DMS 273 (cell line): Measurements from ENCODE around the gene CLDN16.

Experiments
- DNase-seq: peaks from one replicate; lab custom pipeline; 2025; ENCODE audit not compliant: unreplicated experiment; lab: John Stamatoyannopoulos, UW

CLDN16 gene

GRCh38 chr3:190435618-190436017 is 47.7 kb downstream of the CLDN16 start:
- DNase-seq, result no peak

- DNase-seq, result no peak
Observed at GRCh38 chr3:190436331-190436730, 48.4 kb downstream of the CLDN16 start.

GRCh38 chr3:190442240-190442639 is 54.3 kb downstream of the CLDN16 start:
- no peak for DNase-seq

- DNase-seq, result no peak
Observed at GRCh38 chr3:190443257-190443656, 55.3 kb downstream of the CLDN16 start.

GRCh38 chr3:190444006-190444405 is 56.0 kb downstream of the CLDN16 start:
- no peak for DNase-seq

- no peak for DNase-seq
Observed at GRCh38 chr3:190444576-190445145, 56.7 kb downstream of the CLDN16 start.

GRCh38 chr3:190446573-190447279 is 58.8 kb downstream of the CLDN16 start:
- DNase-seq, result no peak

GRCh38 chr3:190448256-190448655 is 60.3 kb downstream of the CLDN16 start:
- DNase-seq, result no peak

GRCh38 chr3:190449801-190450200 is 61.8 kb downstream of the CLDN16 start, which contains the start of gene TMEM207:
Gene TMEM207 (minus strand): TSS chr3:190449901. CDS start chr3:190449809, 92 bp downstream.
- DNase-seq, result no peak

- DNase-seq, result no peak
Observed at GRCh38 chr3:190455828-190456227, 67.9 kb downstream of the CLDN16 start.

- no peak for DNase-seq
Observed at GRCh38 chr3:190456770-190457169, 68.8 kb downstream of the CLDN16 start.

- no peak for DNase-seq
Observed at GRCh38 chr3:190458040-190458439, 70.1 kb downstream of the CLDN16 start.
